Neutrophil (primary cell): ENCODE data around the gene MYH13.

Experiments
- H3K27ac ChIP-seq: fragments of 200-600 bp; sonication (generic); 2 replicates; pipeline ENCODE4 v1.5.1; 2016; ENCODE audit warnings: mild to moderate bottlenecking, moderate library complexity
- H3K27me3 ChIP-seq: fragments of 200-600 bp; sonication (generic); 2 replicates; pipeline ENCODE4 v1.6.0; 2016; ENCODE audit warnings: mild to moderate bottlenecking
- H3K36me3 ChIP-seq: fragments of 200-600 bp; sonication (generic); 2 replicates; pipeline ENCODE4 v1.5.1; 2017
- H3K4me1 ChIP-seq, 2 experiments: fragments of 200-600 bp in 1 of 2; sonication (generic) in 1 of 2; 1 replicate in 1 of 2; 2 replicates in 1 of 2; pipeline versions ENCODE4 v1.5.1 to v1.6.1; 2013 to 2016; ENCODE audit warnings: low read depth in 1 of 2, low read length in 1 of 2, mild to moderate bottlenecking in 1 of 2, moderate library complexity in 1 of 2; ENCODE audit not compliant: control insufficient read depth in 1 of 2, insufficient read depth in 1 of 2
- H3K4me3 ChIP-seq, 2 experiments: fragments of 200-600 bp in 1 of 2; sonication (generic) in 1 of 2; 1 replicate in 1 of 2; 2 replicates in 1 of 2; pipeline ENCODE4 v1.5.1; 2013 to 2016; ENCODE audit warnings: low read depth in 1 of 2, low read length in 1 of 2, mild to moderate bottlenecking in 1 of 2, moderate library complexity in 1 of 2
- H3K9me3 ChIP-seq: fragments of 200-600 bp; sonication (generic); 2 replicates; pipeline ENCODE4 v1.5.1; 2016
- TF ChIP-seq, protein P1 (sequence below): fragments of 200-600 bp; sonication (generic); IDR thresholded peaks from 2 replicates; pipeline ENCODE4 v1.5.1; 2016; ENCODE audit warnings: antibody characterized with exemption

The MYH13 gene

DNA sequence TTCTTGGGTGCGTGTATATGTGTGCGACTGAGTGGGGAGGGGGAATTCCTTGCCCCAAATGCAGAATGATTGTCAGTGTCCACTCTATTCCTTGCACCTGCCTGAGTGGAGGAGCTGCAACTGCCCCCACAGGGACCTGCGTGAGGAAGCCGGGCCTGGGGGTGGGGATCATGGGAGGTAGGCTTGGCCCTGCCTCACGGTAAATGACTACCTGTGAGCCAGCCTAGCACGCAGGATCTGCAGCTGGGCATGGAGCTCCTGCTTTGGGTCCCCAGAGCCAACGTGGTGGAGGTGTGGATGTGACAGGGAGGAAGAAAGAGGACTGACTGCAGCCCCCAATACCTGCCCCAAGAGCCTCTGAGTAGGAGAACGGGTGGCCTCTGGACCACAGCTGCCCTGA is 97.4 kb downstream of the MYH13 start:
- Histone ChIP-seq H3K4me1 (no peaks in the 10 kb centered on the region), H3K4me3 (no peak overlapping the region), H3K27me3 (no peaks in the 10 kb centered on the region), H3K27ac (no peak overlapping the region), H3K9me3 (no peaks in the 10 kb centered on the region), H3K36me3 (no peaks in the 10 kb centered on the region)
- TF ChIP-seq, protein P1, sequence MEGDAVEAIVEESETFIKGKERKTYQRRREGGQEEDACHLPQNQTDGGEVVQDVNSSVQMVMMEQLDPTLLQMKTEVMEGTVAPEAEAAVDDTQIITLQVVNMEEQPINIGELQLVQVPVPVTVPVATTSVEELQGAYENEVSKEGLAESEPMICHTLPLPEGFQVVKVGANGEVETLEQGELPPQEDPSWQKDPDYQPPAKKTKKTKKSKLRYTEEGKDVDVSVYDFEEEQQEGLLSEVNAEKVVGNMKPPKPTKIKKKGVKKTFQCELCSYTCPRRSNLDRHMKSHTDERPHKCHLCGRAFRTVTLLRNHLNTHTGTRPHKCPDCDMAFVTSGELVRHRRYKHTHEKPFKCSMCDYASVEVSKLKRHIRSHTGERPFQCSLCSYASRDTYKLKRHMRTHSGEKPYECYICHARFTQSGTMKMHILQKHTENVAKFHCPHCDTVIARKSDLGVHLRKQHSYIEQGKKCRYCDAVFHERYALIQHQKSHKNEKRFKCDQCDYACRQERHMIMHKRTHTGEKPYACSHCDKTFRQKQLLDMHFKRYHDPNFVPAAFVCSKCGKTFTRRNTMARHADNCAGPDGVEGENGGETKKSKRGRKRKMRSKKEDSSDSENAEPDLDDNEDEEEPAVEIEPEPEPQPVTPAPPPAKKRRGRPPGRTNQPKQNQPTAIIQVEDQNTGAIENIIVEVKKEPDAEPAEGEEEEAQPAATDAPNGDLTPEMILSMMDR = no peak

DNA sequence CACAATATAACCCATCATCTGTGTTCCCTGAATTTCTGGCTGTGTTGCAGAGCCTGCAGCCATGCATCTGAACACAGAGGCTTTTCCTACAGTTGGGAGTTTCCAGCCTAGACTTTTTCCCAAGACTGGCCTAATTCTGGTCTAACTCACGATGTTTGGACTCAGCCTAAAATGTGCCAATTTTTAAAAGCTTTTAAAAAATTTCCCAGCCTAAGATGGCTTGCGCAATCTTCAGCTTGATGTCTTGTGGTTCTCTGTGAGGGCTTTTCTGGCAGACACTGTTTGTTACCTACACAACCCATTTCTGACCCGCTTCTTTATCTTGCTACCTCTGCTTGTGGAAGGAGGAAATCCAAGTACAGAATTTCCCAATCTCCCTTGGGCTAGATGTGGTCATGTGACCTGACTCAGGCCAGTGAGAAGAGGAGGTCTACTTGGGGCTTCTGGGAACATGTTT is 101.7 kb downstream of the MYH13 start:
- Histone ChIP-seq H3K4me3 (no peak overlapping the region), H3K27ac (no peak overlapping the region)

DNA sequence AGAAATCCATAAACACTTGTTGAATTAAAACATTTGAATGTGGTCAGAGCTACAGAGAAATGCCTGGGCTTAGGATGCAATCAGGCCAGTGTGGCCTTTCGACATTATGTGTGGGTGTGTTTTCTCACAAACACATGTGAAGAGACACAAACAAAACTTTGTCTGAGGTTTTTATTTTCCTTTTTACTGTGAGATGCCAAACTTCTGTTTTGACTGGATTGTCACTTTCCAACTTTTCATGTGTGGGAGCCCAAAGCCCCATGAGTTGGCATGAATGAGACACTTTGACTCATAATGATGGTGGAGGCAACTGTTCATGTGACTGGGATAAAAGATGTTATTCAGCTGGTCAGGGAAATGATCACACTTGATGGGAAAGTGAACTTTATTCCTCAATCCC is 102.5 kb downstream of the MYH13 start:
- H3K27me3 ChIP-seq = no peaks in the 10 kb centered on the region
- H3K4me1 ChIP-seq = no peaks in the 10 kb centered on the region
- no peaks in the 10 kb centered on the region for H3K36me3 ChIP-seq
- H3K27ac ChIP-seq = no peak overlapping the region
- no peak overlapping the region for H3K4me3 ChIP-seq
- no peaks in the 10 kb centered on the region for H3K9me3 ChIP-seq
- TF ChIP-seq, protein P1 = no peak

More for the DNA sequence above, 101.7 kb downstream of the MYH13 start:
- no peaks in the 10 kb centered on the region for H3K9me3 ChIP-seq
- no peaks in the 10 kb centered on the region for H3K36me3 ChIP-seq
- no peaks in the 10 kb centered on the region for H3K27me3 ChIP-seq
- no peaks in the 10 kb centered on the region for H3K4me1 ChIP-seq
- TF ChIP-seq, protein P1 = no peak

DNA sequence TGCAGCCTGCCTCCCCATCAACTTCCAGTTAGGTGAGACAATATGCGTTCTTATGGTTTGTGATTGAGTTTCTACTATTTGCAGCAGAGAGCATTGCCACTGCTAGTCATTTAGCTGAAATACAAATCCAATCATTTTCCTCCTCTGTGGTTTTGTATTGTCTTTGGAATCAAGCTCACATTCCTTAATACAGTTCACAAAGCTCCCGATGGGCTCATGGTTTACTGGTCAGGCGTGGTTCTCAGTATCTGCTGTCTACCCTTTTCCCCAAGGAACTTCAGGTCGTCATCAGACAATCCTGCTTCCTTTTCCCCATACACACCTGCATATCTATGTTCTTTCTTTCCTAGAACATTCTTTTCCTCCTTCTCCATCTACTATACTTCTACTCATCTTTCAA is 104.8 kb downstream of the MYH13 start:
- TF ChIP-seq, protein P1 = no peak
- Histone ChIP-seq H3K4me3 (no peak overlapping the region), H3K27me3 (peaks cover under 1% of the 10 kb centered on the region), H3K9me3 (no peaks in the 10 kb centered on the region), H3K36me3 (no peaks in the 10 kb centered on the region), H3K4me1 (no peaks in the 10 kb centered on the region), H3K27ac (no peak overlapping the region)

- TF ChIP-seq, protein P1 = no peak
- Histone ChIP-seq H3K9me3 (no peaks in the 10 kb centered on the region), H3K4me1 (no peaks in the 10 kb centered on the region), H3K27me3 (peaks cover 11% of the 10 kb centered on the region), H3K27ac (no peak overlapping the region), H3K36me3 (no peaks in the 10 kb centered on the region), H3K4me3 (no peak overlapping the region)
Observed at GRCh38 chr17:10266296-10266876, 106.4 kb downstream of the MYH13 start.
